Measurements from ENCODE around the gene ACO2.

Gene ACO2

GRCh38 chr22:41481131-41481830 is 12.4 kb downstream of the ACO2 start:
- no peak for DNase-seq
- no peaks in the 10 kb centered on the region; the same call in 1 of the 2 replicates for H3K36me3 ChIP-seq
- no peaks in the 10 kb centered on the region for H3K4me1 ChIP-seq

GRCh38 chr22:41481925-41482318 is 13.0 kb downstream of the ACO2 start:
- TF ChIP-seq CTCF (IDR thresholded peaks at IDR 0.05; ENCODE audit: low read depth, low read length) = no peak
- Histone ChIP-seq H3K4me3 (ENCODE audit: low read depth, low read length) (no peak overlapping the region), H3K27me3 (no peaks in the 10 kb centered on the region), H3K4me1 (peaks cover under 1% of the 10 kb centered on the region), H3K36me3 (no peaks in the 10 kb centered on the region; the same call in 1 of the 2 replicates), H3K9me3 (no peaks in the 10 kb centered on the region)
- no peak for DNase-seq

More at GRCh38 chr22:41481131-41481830, 12.4 kb downstream of the ACO2 start:
- Histone ChIP-seq H3K27me3 (no peaks in the 10 kb centered on the region), H3K9me3 (no peaks in the 10 kb centered on the region), H3K4me3 (ENCODE audit: low read depth, low read length) (no peak overlapping the region)
- TF ChIP-seq CTCF (IDR thresholded peaks at IDR 0.05; ENCODE audit: low read depth, low read length) = no peak

GRCh38 chr22:41482319-41482935 is 13.5 kb downstream of the ACO2 start:
- Histone ChIP-seq H3K27me3 (no peaks in the 10 kb centered on the region), H3K36me3 (no peaks in the 10 kb centered on the region; the same call in 1 of the 2 replicates), H3K4me1 (peaks cover 6% of the 10 kb centered on the region), H3K9me3 (no peaks in the 10 kb centered on the region), H3K4me3 (ENCODE audit: low read depth, low read length) (no peak overlapping the region)
- DNase-seq = no peak
- no peak for TF ChIP-seq CTCF (IDR thresholded peaks at IDR 0.05; ENCODE audit: low read depth, low read length)

GRCh38 chr22:41485033-41485432 is 16.1 kb downstream of the ACO2 start:
- DNase-seq = no peak
- Histone ChIP-seq H3K9me3 (no peaks in the 10 kb centered on the region), H3K36me3 (peaks cover 3% of the 10 kb centered on the region; the same call in 1 of the 2 replicates), H3K4me1 (peaks cover 14% of the 10 kb centered on the region), H3K4me3 (ENCODE audit: low read depth, low read length) (no peak overlapping the region), H3K27me3 (no peaks in the 10 kb centered on the region)
- no peak for TF ChIP-seq CTCF (IDR thresholded peaks at IDR 0.05; ENCODE audit: low read depth, low read length)

- no peaks in the 10 kb centered on the region for H3K27me3 ChIP-seq
- TF ChIP-seq CTCF (IDR thresholded peaks at IDR 0.05; ENCODE audit: low read depth, low read length) = no peak
- H3K4me1 ChIP-seq = peaks cover 14% of the 10 kb centered on the region
- H3K9me3 ChIP-seq = no peaks in the 10 kb centered on the region
- H3K36me3 ChIP-seq = peaks cover 3% of the 10 kb centered on the region; the same call in 1 of the 2 replicates
- no peak overlapping the region for H3K4me3 ChIP-seq (ENCODE audit: low read depth, low read length)
- DNase-seq = no peak
These were observed 18.4 kb downstream of the ACO2 start for GRCh38 chr22:41487037-41487935.

All from BE2C (cell line).